OCI-LY7 (cell line): ENCODE results near the gene FBLN2.
A peak's percentile ranks its signal among the peaks of the same experiment; 100 is the strongest.

Experiments used
- CTCF ChIP-seq: fragments of 200-600 bp; sonication (generic); conservative IDR thresholded peaks from 2 replicates; pipeline ENCODE4 v1.5.1; 2014; ENCODE audit warnings: mild to moderate bottlenecking, antibody characterized with exemption, low read length, moderate library complexity, mixed read lengths
- EZH2phosphoT487 ChIP-seq: fragments of 200-600 bp; sonication (generic); IDR thresholded peaks from 2 replicates; pipeline ENCODE4 v1.6.1; 2018; ENCODE audit warnings: low read depth, borderline replicate concordance, mild to moderate bottlenecking, mixed run types, antibody characterized with exemption, low read length, moderate library complexity, mixed read lengths

- peak; percentile 36; the same call in 1 of the 2 replicates for TF ChIP-seq CTCF
- TF ChIP-seq EZH2phosphoT487 = no peak
Observed at GRCh38 chr3:13655061-13655913, 106.4 kb downstream of the FBLN2 start.
